HCT116 (cell line): ENCODE measurements around the gene MAMLD1.

ENCODE experiments used
- EZH2 ChIP-seq: fragments of 200-600 bp; sonication (generic); IDR thresholded peaks from 2 replicates; pipeline ENCODE4 v1.6.1; 2017; ENCODE audit warnings: antibody characterized with exemption, mixed run types
- SIN3A ChIP-seq: IDR thresholded peaks from 2 replicates; pipeline ENCODE4 v1.6.1; 2012; ENCODE audit warnings: low read depth
- TF ChIP-seq, protein P1 (sequence below): IDR thresholded peaks from 2 replicates; pipeline ENCODE4 v1.6.1; 2012; ENCODE audit warnings: low read depth

GRCh38 chrX:150456466-150456865 lies 93.3 kb downstream of the MAMLD1 start:
- TF ChIP-seq EZH2 (no peak), SIN3A (no peak)
- TF ChIP-seq, protein P1, sequence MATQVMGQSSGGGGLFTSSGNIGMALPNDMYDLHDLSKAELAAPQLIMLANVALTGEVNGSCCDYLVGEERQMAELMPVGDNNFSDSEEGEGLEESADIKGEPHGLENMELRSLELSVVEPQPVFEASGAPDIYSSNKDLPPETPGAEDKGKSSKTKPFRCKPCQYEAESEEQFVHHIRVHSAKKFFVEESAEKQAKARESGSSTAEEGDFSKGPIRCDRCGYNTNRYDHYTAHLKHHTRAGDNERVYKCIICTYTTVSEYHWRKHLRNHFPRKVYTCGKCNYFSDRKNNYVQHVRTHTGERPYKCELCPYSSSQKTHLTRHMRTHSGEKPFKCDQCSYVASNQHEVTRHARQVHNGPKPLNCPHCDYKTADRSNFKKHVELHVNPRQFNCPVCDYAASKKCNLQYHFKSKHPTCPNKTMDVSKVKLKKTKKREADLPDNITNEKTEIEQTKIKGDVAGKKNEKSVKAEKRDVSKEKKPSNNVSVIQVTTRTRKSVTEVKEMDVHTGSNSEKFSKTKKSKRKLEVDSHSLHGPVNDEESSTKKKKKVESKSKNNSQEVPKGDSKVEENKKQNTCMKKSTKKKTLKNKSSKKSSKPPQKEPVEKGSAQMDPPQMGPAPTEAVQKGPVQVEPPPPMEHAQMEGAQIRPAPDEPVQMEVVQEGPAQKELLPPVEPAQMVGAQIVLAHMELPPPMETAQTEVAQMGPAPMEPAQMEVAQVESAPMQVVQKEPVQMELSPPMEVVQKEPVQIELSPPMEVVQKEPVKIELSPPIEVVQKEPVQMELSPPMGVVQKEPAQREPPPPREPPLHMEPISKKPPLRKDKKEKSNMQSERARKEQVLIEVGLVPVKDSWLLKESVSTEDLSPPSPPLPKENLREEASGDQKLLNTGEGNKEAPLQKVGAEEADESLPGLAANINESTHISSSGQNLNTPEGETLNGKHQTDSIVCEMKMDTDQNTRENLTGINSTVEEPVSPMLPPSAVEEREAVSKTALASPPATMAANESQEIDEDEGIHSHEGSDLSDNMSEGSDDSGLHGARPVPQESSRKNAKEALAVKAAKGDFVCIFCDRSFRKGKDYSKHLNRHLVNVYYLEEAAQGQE = no peak
